Measurements from ENCODE around the gene CPTP.

CPTP gene

GRCh38 chr1:1325288-1326074 is 879 bp downstream of the CPTP start:
- H3K36me3 ChIP-seq: peaks cover 20% of the 10 kb centered on the region
- TF ChIP-seq, protein P1, sequence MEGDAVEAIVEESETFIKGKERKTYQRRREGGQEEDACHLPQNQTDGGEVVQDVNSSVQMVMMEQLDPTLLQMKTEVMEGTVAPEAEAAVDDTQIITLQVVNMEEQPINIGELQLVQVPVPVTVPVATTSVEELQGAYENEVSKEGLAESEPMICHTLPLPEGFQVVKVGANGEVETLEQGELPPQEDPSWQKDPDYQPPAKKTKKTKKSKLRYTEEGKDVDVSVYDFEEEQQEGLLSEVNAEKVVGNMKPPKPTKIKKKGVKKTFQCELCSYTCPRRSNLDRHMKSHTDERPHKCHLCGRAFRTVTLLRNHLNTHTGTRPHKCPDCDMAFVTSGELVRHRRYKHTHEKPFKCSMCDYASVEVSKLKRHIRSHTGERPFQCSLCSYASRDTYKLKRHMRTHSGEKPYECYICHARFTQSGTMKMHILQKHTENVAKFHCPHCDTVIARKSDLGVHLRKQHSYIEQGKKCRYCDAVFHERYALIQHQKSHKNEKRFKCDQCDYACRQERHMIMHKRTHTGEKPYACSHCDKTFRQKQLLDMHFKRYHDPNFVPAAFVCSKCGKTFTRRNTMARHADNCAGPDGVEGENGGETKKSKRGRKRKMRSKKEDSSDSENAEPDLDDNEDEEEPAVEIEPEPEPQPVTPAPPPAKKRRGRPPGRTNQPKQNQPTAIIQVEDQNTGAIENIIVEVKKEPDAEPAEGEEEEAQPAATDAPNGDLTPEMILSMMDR (IDR thresholded peaks at IDR 0.05; ENCODE audit: low read depth, low read length): no peak
- no peaks in the 10 kb centered on the region for H3K9me3 ChIP-seq
- H3K27me3 ChIP-seq: no peaks in the 10 kb centered on the region; the same call in 1 of the 2 replicates
- no peaks in the 10 kb centered on the region; the same call in 1 of the 2 replicates for H3K4me1 ChIP-seq
- peak overlapping the region; percentile 88 for H3K4me3 ChIP-seq (ENCODE audit: low read depth, low read length)
- DNase-seq: no peak

DNA sequence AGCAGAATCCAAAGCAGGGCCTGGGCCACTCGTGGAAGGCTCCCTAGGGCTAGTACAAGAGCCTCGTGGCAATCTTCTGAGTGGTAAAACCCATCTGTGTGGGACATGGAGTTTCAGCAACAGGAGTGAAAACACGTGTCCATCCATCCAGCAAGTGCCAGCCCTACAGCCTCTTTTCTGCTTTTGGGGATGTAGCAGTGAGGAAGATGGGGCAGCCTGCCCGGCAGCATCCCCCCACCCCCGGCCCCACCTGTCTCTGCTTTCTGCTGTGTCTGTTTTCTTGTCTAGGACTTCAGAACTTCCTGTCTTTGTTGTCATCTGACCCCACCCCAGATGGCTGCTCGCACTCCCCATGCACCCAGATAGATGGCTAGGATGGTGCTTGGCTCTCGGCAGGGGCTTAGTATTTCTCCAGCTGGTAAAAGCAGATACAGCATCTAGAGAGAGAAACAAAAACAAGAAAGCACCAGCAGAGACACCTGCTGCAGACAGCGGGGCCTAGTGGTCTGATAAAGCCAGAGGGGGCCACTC is 1.5 kb downstream of the CPTP start:
- DNase-seq: no peak

GRCh38 chr1:1327291-1327690 is 2.7 kb downstream of the CPTP start:
- Histone ChIP-seq H3K27me3 (peaks cover 15% of the 10 kb centered on the region), H3K36me3 (peaks cover 9% of the 10 kb centered on the region), H3K4me3 (ENCODE audit: low read depth, low read length) (no peak overlapping the region), H3K4me1 (no peaks in the 10 kb centered on the region; the same call in 1 of the 2 replicates), H3K9me3 (no peaks in the 10 kb centered on the region)
- TF ChIP-seq, protein P1 (IDR thresholded peaks at IDR 0.05; ENCODE audit: low read depth, low read length): no peak
- no peak for DNase-seq

More for the DNA sequence above, 1.5 kb downstream of the CPTP start:
- peaks cover 14% of the 10 kb centered on the region for H3K36me3 ChIP-seq
- TF ChIP-seq, protein P1 (IDR thresholded peaks at IDR 0.05; ENCODE audit: low read depth, low read length): no peak
- H3K9me3 ChIP-seq: no peaks in the 10 kb centered on the region
- H3K4me3 ChIP-seq (ENCODE audit: low read depth, low read length): no peak overlapping the region
- peaks cover 6% of the 10 kb centered on the region for H3K27me3 ChIP-seq
- H3K4me1 ChIP-seq: no peaks in the 10 kb centered on the region; the same call in 1 of the 2 replicates

- TF ChIP-seq, protein P1 (IDR thresholded peaks at IDR 0.05; ENCODE audit: low read depth, low read length): no peak
- Histone ChIP-seq H3K36me3 (peaks cover 4% of the 10 kb centered on the region), H3K4me3 (ENCODE audit: low read depth, low read length) (no peak overlapping the region), H3K9me3 (no peaks in the 10 kb centered on the region), H3K27me3 (peaks cover 19% of the 10 kb centered on the region), H3K4me1 (no peaks in the 10 kb centered on the region; the same call in 1 of the 2 replicates)
- no peak for DNase-seq
Observed at GRCh38 chr1:1328254-1328653, 3.7 kb downstream of the CPTP start.

GRCh38 chr1:1329304-1330210 is 5.0 kb downstream of the CPTP start:
- H3K9me3 ChIP-seq: no peaks in the 10 kb centered on the region

More at GRCh38 chr1:1329304-1330210, 5.0 kb downstream of the CPTP start:
- TF ChIP-seq, protein P1 (IDR thresholded peaks at IDR 0.05; ENCODE audit: low read depth, low read length): no peak
- H3K27me3 ChIP-seq: peaks cover 19% of the 10 kb centered on the region
- no peaks in the 10 kb centered on the region for H3K4me1 ChIP-seq
- DNase-seq: no peak
- H3K36me3 ChIP-seq: no peaks in the 10 kb centered on the region; the same call in 1 of the 2 replicates
- H3K4me3 ChIP-seq (ENCODE audit: low read depth, low read length): no peak overlapping the region

All from BE2C (cell line).